HG03095 (cell line): Measurements from ENCODE around the gene ILF2.
"Not testable (repeated sequence)": the region's sequence is repeated elsewhere in the genome, so short reads cannot be mapped to it uniquely, and the experiment has no call there.

Experiments used
- ATAC-seq: cut with Tn5 transposase; IDR thresholded peaks from one replicate; pipeline ENCODE4 v1.9.1; 2021; ENCODE audit warnings: moderate library complexity; ENCODE audit not compliant: unreplicated experiment

ILF2 gene

DNA sequence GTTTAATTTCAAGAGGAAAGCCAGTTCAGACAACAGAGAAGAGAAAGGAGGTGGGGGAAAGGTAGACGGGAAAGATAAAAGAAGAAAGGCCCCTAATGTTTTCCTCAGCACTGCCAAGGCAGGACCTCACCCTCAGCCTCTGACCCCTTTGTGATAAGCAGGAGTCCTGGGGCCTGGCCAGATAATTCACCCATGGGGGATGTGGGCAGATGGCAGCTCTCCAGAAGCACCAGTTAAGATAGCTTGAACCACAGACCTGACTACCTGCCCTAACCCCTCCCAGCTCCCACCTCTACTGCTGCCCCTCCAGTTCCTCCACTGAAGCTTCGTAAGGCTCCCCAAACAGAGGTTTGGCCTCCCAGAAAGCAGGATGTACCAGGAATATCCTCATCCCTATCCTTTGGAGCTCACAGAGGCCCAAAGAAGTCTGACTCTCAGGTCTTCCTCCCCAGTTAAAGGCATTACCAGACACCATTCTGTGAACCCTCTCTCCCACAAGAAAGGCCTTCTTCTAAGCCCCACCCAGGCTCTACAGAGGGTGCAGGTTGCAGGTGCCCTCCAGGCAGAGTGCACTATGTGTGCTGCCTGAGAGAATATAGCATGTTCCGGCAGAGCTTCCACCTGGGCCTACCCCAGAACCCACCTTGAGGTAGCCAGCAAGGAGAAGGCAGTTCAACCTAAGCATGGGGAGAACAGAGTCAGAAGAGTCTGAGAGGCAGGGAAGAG lies 21.5 kb downstream of the ILF2 start:
- no peak for ATAC-seq

GRCh38 chr1:153648000-153648643 lies 22.7 kb downstream of the ILF2 start:
- ATAC-seq = no peak

DNA sequence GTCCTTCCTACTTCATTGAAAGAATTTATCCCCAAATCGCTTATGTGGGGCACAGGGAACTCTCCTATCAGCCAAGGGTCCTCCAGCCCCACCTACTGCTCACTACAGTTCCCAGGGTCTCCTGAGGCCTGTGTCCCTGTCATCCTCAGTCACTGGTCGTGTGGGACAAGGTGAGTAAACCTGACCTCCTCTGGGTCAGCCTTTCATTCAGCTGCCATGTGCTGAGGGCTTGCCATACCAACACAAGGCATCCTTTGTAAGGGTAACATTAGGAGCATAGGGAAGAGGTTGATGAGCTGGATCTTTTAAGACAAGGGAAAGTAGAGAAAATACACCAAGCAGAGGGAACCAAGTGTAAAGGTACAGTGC lies 23.5 kb downstream of the ILF2 start:
- no peak for ATAC-seq

DNA sequence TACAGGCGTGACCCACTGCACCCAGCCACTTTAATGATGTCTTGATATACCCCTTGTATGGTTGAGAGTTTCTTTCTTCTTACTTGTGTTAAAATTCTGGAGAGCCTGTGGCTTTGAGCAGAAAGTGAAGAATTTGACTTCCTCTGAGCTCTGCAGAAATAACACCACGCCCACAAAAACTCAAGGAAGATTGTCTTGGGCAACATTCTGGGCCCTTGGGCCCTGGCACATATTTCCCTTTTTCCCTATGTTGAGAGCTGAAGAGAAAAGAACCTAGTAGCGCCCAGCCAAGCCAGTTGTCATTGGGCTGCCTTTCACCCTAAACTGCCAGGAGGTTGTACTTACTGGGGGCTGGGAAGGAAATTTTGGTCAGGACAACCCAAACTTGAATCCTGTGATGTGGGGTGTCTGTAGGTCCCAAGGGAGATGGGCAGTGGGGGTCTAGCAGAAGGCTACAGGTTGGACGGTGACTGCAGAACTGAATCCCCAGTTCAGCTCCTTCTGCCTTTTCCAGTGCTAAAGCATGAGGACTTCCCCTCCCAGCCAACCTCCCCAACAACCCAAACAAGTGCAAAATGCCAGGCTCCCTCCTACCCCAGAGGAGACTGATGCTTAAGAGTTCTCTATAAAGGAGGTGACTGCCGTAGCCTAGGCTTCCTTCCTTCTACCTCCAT lies 24.0 kb downstream of the ILF2 start:
- ATAC-seq = no peak

DNA sequence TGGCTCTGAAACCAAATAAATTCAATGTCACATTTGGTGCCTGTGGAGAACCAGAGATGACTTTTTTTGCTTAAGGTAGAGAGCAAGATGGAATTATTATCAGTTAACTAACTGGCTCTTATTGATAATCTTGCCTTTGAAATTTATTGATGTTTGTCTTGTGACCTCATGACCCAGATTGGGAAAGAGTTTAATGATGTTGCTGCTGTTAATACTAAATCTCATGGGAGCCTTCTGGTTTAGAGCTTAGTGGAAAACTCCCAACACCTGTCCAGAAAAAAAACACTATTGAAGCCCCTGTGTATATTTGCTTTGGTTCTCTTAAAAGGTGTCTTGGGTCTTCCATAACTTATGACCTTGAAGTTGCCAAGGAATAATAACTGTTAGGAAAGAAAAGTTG lies 27.0 kb downstream of the ILF2 start:
- ATAC-seq = no peak

DNA sequence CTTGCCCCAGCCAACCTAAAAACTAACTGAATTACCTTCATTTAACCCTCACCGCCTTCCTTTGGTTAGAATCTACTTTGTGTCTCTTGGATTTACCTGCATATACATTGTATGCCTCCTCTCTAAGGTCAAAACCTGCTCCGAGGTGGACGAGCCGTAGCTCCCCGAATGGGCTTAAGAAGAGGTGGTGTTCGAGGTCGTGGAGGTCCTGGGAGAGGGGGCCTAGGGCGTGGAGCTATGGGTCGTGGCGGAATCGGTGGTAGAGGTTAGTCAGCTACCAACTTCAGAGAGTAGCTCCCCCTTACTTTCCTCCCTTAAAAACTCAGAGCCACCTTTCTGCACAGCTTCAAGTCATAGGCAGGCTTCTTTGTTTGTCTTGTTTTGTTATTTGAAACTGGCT lies 27.7 kb downstream of the ILF2 start:
- no peak for ATAC-seq

DNA sequence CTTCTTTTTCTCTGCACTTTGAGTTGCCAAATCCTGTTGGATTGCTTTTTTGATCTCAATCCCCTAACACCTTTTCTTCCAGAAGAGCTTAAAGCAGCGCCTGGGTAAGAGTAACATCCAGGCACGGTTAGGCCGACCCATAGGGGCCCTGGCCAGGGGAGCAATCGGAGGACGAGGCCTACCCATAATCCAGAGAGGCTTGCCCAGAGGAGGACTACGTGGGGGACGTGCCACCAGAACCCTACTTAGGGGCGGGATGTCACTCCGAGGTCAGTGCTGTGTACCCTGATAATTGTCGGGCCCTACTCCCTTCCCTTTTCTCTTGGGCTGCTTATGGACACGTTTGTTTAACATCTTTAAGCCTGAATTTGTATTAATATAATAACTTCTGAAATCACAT lies 28.6 kb downstream of the ILF2 start:
- ATAC-seq = no peak

GRCh38 chr1:153640861-153641260 lies 29.9 kb downstream of the ILF2 start:
- no peak for ATAC-seq

- not testable (repeated sequence) for ATAC-seq
These were observed 30.6 kb downstream of the ILF2 start for GRCh38 chr1:153640213-153640612.

DNA sequence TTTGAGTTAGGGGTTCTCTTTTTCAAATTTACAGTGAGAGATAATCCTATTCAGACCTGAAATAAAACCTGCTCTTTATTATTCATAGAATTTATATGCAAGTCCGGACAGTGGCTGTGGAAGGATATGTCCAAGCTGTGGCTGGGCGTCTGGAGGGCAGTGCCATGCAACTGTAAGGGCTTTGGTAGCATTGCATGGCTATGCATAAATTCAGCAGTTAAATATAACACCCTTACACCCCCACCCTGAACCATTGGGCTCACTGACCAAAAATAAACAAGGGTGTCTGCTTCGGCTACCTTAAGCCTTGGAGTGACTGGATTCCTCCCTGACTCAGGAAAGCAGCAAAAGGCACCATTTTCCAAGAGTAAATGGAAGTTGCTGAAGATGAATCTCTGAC lies 31.5 kb downstream of the ILF2 start:
- ATAC-seq = no peak

GRCh38 chr1:153638261-153638660 lies 32.5 kb downstream of the ILF2 start:
- ATAC-seq = no peak

DNA sequence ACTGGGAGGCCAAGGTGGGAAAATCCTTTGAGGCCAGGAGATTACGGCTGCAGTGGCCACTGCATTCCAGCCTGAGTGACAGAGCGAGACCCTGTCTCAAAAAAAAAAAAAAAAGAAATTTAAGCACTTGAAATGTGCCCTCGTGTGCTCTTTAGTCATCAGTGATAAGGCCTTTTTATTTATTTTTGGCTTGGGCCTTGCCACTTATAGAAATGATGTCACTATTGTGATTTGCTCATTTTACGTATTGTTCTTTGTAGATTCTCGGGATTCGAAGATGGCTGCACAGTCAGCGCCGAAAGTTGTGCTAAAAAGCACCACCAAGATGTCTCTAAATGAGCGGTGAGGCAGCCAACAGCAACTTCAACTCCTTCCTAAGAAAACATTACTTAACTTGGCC lies 34.5 kb downstream of the ILF2 start:
- no peak for ATAC-seq

DNA sequence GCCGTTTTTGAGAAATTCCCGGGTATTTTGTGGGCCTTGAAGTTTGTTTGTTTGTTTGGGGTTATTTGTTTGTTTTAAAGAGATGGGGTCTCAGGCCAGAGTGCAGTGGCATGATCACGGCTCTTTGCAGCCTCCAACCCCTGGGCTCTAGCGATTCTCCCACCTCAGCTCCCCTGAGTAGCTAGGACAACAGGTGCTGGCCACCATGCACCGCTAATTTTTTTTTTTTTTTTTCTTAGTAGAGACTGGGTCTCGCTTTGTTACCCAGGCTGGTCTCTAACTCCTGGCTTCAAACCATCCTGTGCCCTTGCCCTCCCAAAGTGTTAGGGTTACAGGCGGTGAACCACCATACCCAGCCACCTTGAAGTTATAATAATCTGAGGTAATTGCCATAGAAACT lies 34.9 kb downstream of the ILF2 start:
- no peak for ATAC-seq

DNA sequence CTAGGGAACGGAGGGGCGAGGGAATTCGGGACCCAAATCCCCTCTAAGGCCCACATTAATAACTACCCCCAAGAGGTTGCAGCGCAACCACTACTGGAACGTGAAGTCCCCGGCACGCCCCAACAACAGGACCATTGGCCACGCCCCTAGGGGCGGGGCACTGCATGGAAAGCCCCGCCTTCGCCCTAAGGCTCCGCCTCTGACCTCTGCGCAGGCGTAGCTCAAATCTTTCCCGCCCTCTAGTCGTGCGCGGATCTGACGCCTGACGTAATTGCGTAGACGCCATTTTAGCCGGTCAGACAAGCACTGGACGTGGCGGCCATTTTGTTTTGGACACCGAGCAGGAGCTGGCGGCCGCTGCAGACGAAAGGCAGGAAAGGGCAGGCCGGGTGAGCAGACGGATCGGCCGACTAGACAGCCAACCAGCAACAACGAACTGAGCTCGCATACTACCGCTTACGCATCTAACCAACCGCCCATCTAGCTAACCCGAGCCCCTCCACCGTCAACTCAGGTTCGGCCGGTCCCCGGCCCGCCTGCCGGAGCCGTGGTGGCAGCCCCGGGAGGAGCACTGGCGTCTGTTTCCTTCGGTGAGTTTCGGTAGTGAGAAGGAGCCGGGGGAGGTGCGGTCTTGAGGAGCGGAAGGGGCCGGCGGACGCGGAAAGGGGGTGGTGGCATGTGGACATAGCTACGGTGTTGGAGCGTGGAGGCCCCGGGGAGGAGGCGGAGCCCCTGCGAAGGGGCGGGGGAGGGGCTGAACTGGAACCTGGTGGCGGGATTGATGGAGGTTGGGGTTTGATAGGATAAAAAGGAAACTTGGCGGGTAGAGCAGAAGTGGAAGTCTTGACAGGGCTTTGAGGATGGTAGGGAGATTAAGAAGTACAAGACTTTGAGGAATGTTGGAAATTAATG lies 36.8 kb downstream of the ILF2 start, which contains the start of gene CHTOP:
Gene CHTOP (plus strand): TSS at position 313 of the 912 bp plus-strand sequence. CDS start 2,523 bp downstream, outside the sequence.
- ATAC-seq = peak; percentile 83

DNA sequence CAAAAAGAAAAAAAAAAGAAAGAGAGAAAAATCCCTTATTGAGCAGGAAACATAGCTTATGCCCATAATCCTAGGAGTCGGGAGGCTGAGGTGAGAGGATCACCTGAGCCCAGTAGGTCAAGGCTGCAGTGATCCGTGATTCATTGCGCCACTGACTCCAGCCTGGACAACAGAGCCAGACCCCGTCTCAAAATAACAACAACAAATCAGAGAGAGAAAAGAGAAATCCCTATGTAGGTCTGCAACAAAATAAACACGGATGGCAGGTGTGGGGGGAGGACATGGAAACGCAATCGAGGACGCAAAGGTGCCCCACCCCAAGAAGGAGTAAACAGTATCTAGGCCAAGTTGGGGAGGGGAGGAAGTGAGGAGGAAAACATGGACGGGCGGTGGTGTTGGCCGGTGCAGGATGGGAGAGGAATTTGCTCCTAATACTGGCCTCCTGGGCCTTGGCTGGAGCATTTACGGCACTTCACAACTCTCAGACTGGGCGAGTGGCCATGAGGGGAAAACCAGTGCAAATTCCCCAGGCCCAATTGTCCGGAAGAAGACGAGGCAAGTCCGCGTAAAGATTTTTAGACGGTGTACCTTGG lies 37.5 kb downstream of the ILF2 start:
- ATAC-seq = no peak

DNA sequence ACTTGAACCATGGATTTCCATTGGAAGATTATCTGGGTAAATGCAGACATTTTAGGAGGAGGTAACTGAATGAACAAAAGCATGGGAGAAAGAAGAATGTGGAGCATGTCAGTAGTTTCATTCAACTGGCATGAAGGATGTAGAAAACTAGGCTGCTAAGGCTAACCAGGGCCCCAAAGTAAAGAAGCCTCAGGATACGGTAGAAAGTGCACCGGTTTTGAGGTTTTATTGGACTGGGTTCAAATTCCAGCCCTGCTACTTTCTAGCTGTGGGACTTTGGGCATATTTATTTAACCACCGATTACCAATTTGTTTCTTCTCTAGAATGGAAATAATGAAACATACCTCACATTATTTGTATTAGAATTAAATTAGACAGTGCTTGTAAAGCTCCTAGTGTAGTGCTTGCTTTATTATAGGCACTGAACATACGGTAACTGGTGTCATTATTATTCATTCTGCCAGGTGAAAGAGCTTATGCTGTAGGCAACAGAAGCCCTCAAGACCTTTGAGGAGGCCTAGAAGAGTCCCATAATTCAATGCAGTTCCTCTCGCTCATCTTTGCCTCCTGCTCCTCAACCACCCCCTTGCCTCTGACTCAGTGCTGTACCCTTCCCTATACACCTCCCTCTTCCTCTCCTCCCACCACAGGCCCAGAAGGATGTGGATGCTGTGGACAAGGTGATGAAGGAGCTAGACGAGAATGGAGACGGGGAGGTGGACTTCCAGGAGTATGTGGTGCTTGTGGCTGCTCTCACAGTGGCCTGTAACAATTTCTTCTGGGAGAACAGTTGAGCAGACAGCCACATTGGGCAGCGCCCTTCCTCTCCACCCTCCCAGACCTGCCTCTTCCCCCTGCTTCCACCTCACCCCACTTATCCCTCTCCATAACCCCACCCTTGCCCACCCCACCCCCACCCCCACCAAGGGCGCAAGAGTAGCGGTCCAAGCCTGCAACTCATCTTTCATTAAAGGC lies 39.5 kb downstream of the ILF2 start:
- ATAC-seq = no peak

DNA sequence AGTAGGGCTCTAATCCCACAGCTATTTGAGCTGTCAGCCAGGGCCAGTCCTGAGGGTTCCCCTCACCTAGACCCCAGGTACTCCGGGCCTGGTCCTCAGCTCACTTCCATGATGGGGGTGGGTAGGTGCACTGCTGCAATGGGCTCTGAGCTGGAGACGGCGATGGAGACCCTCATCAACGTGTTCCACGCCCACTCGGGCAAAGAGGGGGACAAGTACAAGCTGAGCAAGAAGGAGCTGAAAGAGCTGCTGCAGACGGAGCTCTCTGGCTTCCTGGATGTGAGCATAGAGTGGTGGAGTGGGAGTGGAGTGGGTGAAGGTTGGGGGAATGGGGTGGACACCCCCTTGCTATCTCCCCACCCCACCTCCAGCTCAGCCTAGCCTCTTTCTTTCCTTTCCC lies 40.4 kb downstream of the ILF2 start:
- ATAC-seq = no peak

DNA sequence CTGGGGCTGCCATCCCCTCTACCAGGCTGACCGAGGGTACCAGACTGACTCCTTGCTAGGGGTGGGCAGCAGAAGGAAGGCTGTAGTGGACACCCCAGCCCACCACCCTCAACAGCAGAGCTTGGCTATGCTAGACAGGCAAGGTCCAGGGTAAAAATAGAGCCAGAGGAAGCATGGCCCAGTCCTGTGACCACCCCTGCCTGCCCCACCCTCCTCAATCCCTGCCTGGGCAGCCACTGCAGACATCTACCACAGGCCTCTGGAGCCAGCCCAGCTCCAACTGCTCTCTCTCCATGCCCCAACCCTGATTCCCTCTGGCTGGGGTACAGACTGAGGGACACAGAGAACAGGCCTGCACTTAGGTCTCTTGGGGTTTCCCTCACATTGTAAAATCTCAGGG lies 40.8 kb downstream of the ILF2 start:
- ATAC-seq = no peak

DNA sequence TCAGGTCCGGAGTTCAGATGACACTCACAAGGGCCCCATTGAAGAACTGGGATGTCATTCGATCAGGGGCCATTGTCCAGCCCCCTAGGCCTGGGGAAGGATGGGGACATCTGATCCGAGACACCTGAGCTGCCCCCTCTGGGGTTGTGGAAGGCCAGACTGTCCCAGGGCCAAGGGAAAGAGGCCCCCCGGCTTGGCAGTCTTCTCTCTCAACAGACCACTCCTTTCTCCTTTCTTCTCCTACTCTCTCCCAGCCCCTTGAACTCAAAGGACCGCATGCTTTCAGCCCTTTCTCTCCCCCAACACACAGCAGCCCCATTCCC lies 41.5 kb downstream of the ILF2 start:
- no peak for ATAC-seq
